ENCODE measurements around the gene SMPD3. TPM values are rescaled to one million over a fixed set of nuclear protein-coding genes. Genes with fewer than 3 reads are reported as not detected.

SMPD3 gene
- total and polyA plus RNA-seq, 9 donors, result 0.40 to 31.4 (median 2.2) TPM

DNA sequence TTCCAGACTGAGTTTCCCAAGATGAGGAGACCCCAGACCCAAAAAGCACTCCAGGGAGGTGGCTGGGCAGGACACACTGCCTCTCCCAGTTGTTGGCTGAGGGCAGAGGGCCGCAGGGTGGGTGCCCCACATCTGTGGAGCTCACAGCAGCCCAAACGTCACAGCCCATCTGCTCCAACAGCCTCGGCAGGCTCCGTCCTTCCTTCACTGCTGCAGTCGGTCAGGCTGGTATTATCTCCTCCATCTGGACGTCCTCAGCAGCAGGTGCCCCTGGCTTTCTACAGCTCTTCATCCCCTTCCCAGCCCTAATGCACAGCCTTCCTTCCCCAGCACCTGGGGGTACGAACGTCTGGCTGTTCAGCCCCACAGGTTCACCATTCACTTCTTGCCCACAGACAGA lies 82.2 kb downstream of the SMPD3 start:
- Histone ChIP-seq H3K27ac (no peak overlapping the region), H3K36me3 (no peaks in the 10 kb centered on the region), H3K9me3 (no peaks in the 10 kb centered on the region), H3K4me1 (ENCODE audit: insufficient read depth) (no peaks in the 10 kb centered on the region), H3K27me3 (no peaks in the 10 kb centered on the region), H3K4me3 (no peak overlapping the region)
- intact Hi-C loops (cut with DNase I), result loop anchor here in 2 of 4 donors (10.0 kb wide), 1 partner anchor 149 kb away; no protein-coding TSS in a partner anchor
- TF ChIP-seq EP300 (IDR thresholded peaks at IDR 0.05), result no peak
- TF ChIP-seq POLR2A (IDR thresholded peaks at IDR 0.05), result no peak
- TF ChIP-seq, protein P1, sequence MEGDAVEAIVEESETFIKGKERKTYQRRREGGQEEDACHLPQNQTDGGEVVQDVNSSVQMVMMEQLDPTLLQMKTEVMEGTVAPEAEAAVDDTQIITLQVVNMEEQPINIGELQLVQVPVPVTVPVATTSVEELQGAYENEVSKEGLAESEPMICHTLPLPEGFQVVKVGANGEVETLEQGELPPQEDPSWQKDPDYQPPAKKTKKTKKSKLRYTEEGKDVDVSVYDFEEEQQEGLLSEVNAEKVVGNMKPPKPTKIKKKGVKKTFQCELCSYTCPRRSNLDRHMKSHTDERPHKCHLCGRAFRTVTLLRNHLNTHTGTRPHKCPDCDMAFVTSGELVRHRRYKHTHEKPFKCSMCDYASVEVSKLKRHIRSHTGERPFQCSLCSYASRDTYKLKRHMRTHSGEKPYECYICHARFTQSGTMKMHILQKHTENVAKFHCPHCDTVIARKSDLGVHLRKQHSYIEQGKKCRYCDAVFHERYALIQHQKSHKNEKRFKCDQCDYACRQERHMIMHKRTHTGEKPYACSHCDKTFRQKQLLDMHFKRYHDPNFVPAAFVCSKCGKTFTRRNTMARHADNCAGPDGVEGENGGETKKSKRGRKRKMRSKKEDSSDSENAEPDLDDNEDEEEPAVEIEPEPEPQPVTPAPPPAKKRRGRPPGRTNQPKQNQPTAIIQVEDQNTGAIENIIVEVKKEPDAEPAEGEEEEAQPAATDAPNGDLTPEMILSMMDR (IDR thresholded peaks at IDR 0.05), result no peak
- no peak for DNase-seq
- 69 to 75% (median 71%) methylated on average over 8 of the region's 8 CpGs for WGBS, 3 donors

DNA sequence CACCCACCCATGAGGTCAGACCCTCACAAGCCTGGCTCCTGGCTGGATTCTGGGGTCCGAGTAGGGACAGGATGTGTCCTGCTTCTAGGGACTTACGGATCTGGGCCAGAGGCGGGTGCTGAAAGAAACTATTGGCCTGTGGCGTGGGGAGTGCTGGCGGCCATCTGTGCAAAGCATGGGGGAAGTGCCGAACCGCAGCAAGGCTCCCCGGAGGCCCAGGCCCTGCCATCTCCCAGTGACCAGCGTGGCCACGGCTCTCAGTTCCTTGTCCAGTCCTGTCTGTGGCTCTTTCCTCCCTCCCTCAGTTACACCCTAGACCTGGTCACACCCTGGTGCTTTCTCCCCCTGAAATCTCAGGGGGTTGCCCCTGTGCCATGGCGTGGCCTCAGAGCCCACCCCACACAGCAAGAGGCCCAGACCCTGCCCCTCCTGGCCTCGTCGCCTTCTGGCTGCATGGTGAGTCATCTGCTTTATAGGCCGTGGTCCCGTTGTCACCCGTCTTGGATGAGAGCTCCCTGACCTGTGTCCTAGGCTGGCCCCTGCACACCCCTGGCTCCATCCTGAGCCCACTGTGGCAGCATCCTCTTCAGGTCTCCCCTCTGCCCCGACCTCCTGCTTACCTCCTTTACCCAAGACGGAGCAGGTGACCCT lies 83.0 kb downstream of the SMPD3 start:
- 70 to 78% (median 78%) methylated on average over 18 of the region's 18 CpGs for WGBS, 3 donors
- TF ChIP-seq, protein P1 (IDR thresholded peaks at IDR 0.05), result no peak
- TF ChIP-seq POLR2A (IDR thresholded peaks at IDR 0.05), result no peak
- TF ChIP-seq EP300 (IDR thresholded peaks at IDR 0.05), result no peak
- intact Hi-C loops (cut with DNase I), result loop anchor here in 2 of 4 donors (10.0 kb wide), 1 partner anchor 150 kb away; no protein-coding TSS in a partner anchor
- Histone ChIP-seq H3K27ac (no peak overlapping the region), H3K27me3 (no peaks in the 10 kb centered on the region), H3K9me3 (no peaks in the 10 kb centered on the region), H3K4me3 (no peak overlapping the region), H3K4me1 (ENCODE audit: insufficient read depth) (peaks cover 2% of the 10 kb centered on the region), H3K36me3 (no peaks in the 10 kb centered on the region)
- DNase-seq, result no peak

DNA sequence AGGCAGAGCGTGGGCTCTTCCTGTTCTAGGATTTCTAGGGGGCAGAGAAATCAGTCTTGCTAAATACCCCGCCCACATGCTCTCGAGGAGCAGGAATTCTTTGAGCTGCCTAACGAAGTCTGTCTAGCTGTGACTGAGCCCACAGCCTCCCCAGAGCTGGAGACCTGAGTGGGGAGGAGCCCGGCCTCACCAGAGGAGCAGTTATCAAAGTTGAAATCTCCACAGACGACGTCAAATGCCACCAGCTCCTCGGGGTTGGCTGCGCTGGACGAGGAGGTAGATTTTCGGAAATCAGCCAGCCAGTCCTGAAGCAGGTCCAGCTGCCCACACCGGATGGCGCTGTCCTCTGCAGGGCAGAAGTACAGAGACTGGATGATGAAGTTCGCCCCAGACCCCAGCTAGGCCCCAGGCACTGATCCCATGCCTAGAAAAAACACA lies 83.7 kb downstream of the SMPD3 start:
- Histone ChIP-seq H3K4me3 (no peak overlapping the region), H3K9me3 (no peaks in the 10 kb centered on the region), H3K27me3 (no peaks in the 10 kb centered on the region), H3K4me1 (ENCODE audit: insufficient read depth) (peaks cover 2% of the 10 kb centered on the region), H3K27ac (no peak overlapping the region), H3K36me3 (no peaks in the 10 kb centered on the region)
- DNase-seq, result no peak
- no peak for TF ChIP-seq POLR2A (IDR thresholded peaks at IDR 0.05)
- TF ChIP-seq EP300 (IDR thresholded peaks at IDR 0.05), result no peak
- TF ChIP-seq, protein P1 (IDR thresholded peaks at IDR 0.05), result no peak
- intact Hi-C loops (cut with DNase I), result loop anchor here in 2 of 4 donors (10.0 kb wide), 1 partner anchor 150 kb away; no protein-coding TSS in a partner anchor
- 61 to 68% (median 63%) methylated on average over 14 of the region's 14 CpGs for WGBS, 3 donors

DNA sequence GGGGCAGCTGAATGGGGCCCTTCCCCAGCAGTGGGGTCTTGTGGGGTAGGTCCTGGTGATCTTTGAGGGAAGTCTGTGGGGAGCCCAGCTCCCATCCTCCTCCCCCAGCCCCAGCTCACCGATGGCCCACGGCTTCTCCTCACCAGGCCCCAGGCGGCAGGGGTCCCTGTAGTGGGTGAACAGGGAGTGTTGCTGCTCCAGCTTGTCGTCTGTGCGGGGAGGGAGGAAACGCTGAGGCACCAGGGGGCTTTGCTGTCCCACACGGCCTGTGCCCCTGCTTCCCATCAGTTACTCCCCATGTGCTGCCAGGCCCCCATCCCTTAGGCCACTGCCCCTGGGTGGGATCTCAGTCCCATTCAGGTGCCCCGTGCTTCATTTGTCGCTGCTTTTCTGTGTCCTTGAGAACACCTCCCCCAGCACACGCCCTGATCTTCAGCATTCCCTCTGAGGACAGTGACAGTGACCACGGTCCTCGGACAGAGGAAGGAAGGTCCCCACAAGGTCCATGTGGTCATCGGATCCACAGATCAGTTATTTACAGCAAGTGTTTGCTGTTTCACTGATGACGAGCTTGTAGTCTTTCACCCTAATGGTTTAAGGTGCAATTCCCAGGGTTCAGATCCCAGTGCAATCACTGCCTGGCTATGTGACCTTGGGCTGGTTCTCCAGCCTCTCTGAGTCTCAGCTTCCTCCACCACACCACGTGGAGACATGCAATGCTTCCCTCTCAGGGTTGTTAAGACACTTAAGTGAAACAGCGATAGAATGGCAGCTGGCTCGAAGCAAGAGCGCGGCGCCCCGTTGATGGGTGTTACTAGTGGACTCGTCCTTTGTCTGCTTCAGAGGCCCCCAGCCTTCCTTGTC lies 84.4 kb downstream of the SMPD3 start:
- intact Hi-C loops (cut with DNase I), result loop anchor here in 2 of 4 donors (10.0 kb wide), 1 partner anchor 151 kb away; no protein-coding TSS in a partner anchor
- no peak for DNase-seq
- Histone ChIP-seq H3K36me3 (no peaks in the 10 kb centered on the region), H3K4me3 (no peak overlapping the region), H3K9me3 (no peaks in the 10 kb centered on the region), H3K27me3 (no peaks in the 10 kb centered on the region), H3K4me1 (ENCODE audit: insufficient read depth) (peaks cover 2% of the 10 kb centered on the region), H3K27ac (no peak overlapping the region)
- WGBS, 3 donors, result 58 to 74% (median 63%) methylated on average over 22 of the region's 22 CpGs
- TF ChIP-seq POLR2A (IDR thresholded peaks at IDR 0.05) (no peak), EP300 (IDR thresholded peaks at IDR 0.05) (no peak)
- TF ChIP-seq, protein P1 (IDR thresholded peaks at IDR 0.05), result no peak
